HepG2 (cell line): Measurements from ENCODE around the gene KIAA1614.

Experiments
- ADNP ChIP-seq: sonication (generic); formaldehyde crosslinking; IDR thresholded peaks from 2 replicates; pipeline ENCODE4 v1.4.0; 2020; ENCODE audit warnings: missing genetic modification reagents
- EZH2 ChIP-seq: conservative IDR thresholded peaks from 2 replicates; pipeline ENCODE4 v1.6.1; 2012; ENCODE audit warnings: mild to moderate bottlenecking, low read depth, low read length, moderate library complexity
- FOXA3 ChIP-seq: IDR thresholded peaks from 2 replicates; pipeline ENCODE4 v1.6.1; 2016; ENCODE audit warnings: missing genetic modification reagents, missing compliant biosample characterization
- MXI1 ChIP-seq: IDR thresholded peaks from 3 replicates; pipeline ENCODE4 v1.6.1; 2012; ENCODE audit warnings: low read depth, low read length, inconsistent platforms, borderline replicate concordance
- SMARCE1 ChIP-seq: fragments of 450-650 bp; IDR thresholded peaks from 2 replicates; pipeline ENCODE4 v1.6.1; 2017; ENCODE audit warnings: borderline replicate concordance
- TBL1XR1 ChIP-seq: fragments of 150-350 bp; IDR thresholded peaks from 2 replicates; pipeline ENCODE4 v1.6.1; 2014; ENCODE audit warnings: borderline replicate concordance, low read length; ENCODE audit not compliant: partially characterized antibody
- U2AF2 ChIP-seq: fragments of 200-400 bp; formaldehyde crosslinking; IDR thresholded peaks from 2 replicates; pipeline ENCODE4 v1.6.1; 2017; ENCODE audit warnings: low read depth, mild to moderate bottlenecking, low read length
- TF ChIP-seq, protein P1 (sequence below), 2 experiments: IDR thresholded peaks; 2 replicates each; pipeline ENCODE4 v1.6.1; 2011 to 2012; ENCODE audit warnings: low read length in 2 of 2, borderline replicate concordance in 1 of 2, low read depth in 1 of 2, mild to moderate bottlenecking in 1 of 2, moderate library complexity in 1 of 2
- TF ChIP-seq, protein P2 (sequence below): sonication (generic); formaldehyde crosslinking; IDR thresholded peaks from 2 replicates; pipeline ENCODE4 v1.4.0; 2020; ENCODE audit warnings: missing genetic modification reagents

DNA sequence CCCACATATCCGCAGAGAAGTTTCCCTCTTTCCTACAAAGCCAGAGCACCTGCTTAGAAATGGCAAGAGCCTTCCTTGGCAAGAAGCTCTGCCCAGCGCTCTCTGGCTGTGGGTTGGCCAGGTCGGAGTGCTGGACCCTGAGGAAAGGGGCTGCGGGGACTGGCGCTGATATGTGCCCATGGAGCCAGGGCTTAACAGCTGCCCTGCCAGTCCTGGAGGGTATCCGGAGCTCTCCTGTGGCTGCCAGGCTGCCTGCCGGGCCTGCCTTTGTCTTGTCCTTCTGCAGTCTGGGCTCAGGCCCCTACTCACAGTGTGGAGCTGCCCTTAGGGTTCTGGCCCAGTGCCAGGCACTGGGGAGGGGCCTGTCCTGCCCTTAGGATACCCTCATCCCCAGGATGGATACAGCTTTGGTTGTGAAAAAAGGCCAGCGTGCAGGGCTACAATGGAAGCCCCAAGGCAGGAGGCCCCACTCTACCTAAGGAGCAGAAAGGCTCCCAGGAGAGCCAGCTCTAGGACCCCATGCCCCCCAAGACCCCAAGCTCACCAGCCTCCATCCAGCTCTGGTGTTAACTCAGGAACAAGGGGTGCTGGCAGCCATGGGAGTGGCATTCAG, 43.4 kb downstream of the KIAA1614 start:
- TF ChIP-seq, protein P1, sequence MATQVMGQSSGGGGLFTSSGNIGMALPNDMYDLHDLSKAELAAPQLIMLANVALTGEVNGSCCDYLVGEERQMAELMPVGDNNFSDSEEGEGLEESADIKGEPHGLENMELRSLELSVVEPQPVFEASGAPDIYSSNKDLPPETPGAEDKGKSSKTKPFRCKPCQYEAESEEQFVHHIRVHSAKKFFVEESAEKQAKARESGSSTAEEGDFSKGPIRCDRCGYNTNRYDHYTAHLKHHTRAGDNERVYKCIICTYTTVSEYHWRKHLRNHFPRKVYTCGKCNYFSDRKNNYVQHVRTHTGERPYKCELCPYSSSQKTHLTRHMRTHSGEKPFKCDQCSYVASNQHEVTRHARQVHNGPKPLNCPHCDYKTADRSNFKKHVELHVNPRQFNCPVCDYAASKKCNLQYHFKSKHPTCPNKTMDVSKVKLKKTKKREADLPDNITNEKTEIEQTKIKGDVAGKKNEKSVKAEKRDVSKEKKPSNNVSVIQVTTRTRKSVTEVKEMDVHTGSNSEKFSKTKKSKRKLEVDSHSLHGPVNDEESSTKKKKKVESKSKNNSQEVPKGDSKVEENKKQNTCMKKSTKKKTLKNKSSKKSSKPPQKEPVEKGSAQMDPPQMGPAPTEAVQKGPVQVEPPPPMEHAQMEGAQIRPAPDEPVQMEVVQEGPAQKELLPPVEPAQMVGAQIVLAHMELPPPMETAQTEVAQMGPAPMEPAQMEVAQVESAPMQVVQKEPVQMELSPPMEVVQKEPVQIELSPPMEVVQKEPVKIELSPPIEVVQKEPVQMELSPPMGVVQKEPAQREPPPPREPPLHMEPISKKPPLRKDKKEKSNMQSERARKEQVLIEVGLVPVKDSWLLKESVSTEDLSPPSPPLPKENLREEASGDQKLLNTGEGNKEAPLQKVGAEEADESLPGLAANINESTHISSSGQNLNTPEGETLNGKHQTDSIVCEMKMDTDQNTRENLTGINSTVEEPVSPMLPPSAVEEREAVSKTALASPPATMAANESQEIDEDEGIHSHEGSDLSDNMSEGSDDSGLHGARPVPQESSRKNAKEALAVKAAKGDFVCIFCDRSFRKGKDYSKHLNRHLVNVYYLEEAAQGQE (IDR thresholded peaks at IDR 0.05; ENCODE audit: borderline replicate concordance in 1 of 2, low read depth in 1 of 2, low read length in 2 of 2), result no peak
- TF ChIP-seq U2AF2, result no peak
- TF ChIP-seq, protein P2, sequence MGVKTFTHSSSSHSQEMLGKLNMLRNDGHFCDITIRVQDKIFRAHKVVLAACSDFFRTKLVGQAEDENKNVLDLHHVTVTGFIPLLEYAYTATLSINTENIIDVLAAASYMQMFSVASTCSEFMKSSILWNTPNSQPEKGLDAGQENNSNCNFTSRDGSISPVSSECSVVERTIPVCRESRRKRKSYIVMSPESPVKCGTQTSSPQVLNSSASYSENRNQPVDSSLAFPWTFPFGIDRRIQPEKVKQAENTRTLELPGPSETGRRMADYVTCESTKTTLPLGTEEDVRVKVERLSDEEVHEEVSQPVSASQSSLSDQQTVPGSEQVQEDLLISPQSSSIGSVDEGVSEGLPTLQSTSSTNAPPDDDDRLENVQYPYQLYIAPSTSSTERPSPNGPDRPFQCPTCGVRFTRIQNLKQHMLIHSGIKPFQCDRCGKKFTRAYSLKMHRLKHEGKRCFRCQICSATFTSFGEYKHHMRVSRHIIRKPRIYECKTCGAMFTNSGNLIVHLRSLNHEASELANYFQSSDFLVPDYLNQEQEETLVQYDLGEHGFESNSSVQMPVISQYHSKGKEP (CRISPR knock-in tag), result no peak
- TF ChIP-seq TBL1XR1, result no peak
- no peak for TF ChIP-seq SMARCE1
- TF ChIP-seq ADNP (CRISPR knock-in tag), result no peak
- no peak for TF ChIP-seq EZH2
- TF ChIP-seq MXI1, result no peak
- no peak for TF ChIP-seq FOXA3
